HEK293 (cell line): ENCODE measurements around the gene TUBB2B.

ENCODE experiments used
- CTCF ChIP-seq: fragments of 450-650 bp; formaldehyde crosslinking; IDR thresholded peaks from 2 replicates; pipeline ENCODE4 v1.5.1; 2016; ENCODE audit warnings: missing biosample characterization, missing genetic modification characterization
- TSHZ1 ChIP-seq: fragments of 450-650 bp; formaldehyde crosslinking; IDR thresholded peaks from 2 replicates; pipeline ENCODE4 v1.5.1; 2016; ENCODE audit warnings: missing biosample characterization, missing genetic modification characterization, borderline replicate concordance
- ZNF549 ChIP-seq: fragments of 450-650 bp; IDR thresholded peaks from 2 replicates; pipeline ENCODE4 v1.5.1; 2018; ENCODE audit warnings: missing biosample characterization, missing genetic modification characterization, mild to moderate bottlenecking, inconsistent platforms, moderate library complexity
- ZNF585B ChIP-seq: fragments of 450-650 bp; formaldehyde crosslinking; IDR thresholded peaks from 2 replicates; pipeline ENCODE4 v1.5.1; 2016; ENCODE audit warnings: missing biosample characterization, missing genetic modification characterization
- ZNF626 ChIP-seq: fragments of 450-650 bp; sonication (Bioruptor Pico); formaldehyde crosslinking; IDR thresholded peaks from 2 replicates; pipeline ENCODE4 v1.5.1; 2018; ENCODE audit warnings: missing biosample characterization, missing genetic modification characterization, inconsistent platforms
- ZNF791 ChIP-seq: fragments of 450-650 bp; formaldehyde crosslinking; IDR thresholded peaks from 2 replicates; pipeline ENCODE4 v1.5.1; 2016; ENCODE audit warnings: missing biosample characterization, missing genetic modification characterization

- TF ChIP-seq CTCF (tag by site-specific recombination) (no peak), ZNF549 (tag by site-specific recombination) (no peak), TSHZ1 (tag by site-specific recombination) (no peak), ZNF585B (tag by site-specific recombination) (no peak), ZNF626 (tag by site-specific recombination) (no peak), ZNF791 (no peak)
These were observed 1.5 kb upstream of the TUBB2B start for GRCh38 chr6:3228771-3229565.
